HL-60 (cell line): ENCODE results near the gene DLX3.

ENCODE experiments used
- DNase-seq, 2 experiments: peaks; one replicate each; pipeline ENCODE4 v3.0.0-alpha.2; 2010 to 2020; ENCODE audit warnings: low read depth in 1 of 2, low spot score in 1 of 2
- H3K27ac ChIP-seq: fragments of 250-450 bp; sonication (Bioruptor Pico); replicated peaks from 2 replicates; pipeline ENCODE4 v1.5.1; 2020; ENCODE audit warnings: mild to moderate bottlenecking, moderate library complexity
- H3K27me3 ChIP-seq: fragments of 250-450 bp; sonication (Bioruptor Pico); 2 replicates; pipeline ENCODE4 v1.5.1; 2021; ENCODE audit warnings: mild to moderate bottlenecking, moderate library complexity; ENCODE audit not compliant: insufficient read depth, poor library complexity, severe bottlenecking
- H3K4me3 ChIP-seq: replicated peaks from 2 replicates; pipeline ENCODE4 v1.5.1; 2011; ENCODE audit warnings: mild to moderate bottlenecking, control low read depth, low read length; ENCODE audit not compliant: insufficient read depth
- GABPA ChIP-seq: IDR thresholded peaks from 2 replicates; pipeline ENCODE4 v1.6.1; 2012; ENCODE audit warnings: low read depth
- POLR2AphosphoS5 ChIP-seq: IDR thresholded peaks from 2 replicates; pipeline ENCODE4 v1.6.1; 2012; ENCODE audit warnings: low read depth
- SPI1 ChIP-seq: IDR thresholded peaks from 2 replicates; pipeline ENCODE4 v1.6.1; 2012; ENCODE audit warnings: low read depth, mild to moderate bottlenecking, borderline replicate concordance
- TF ChIP-seq, protein P1 (sequence below): IDR thresholded peaks from 2 replicates; pipeline ENCODE4 v1.6.1; 2012; ENCODE audit warnings: low read depth; ENCODE audit not compliant: insufficient replicate concordance
- TF ChIP-seq, protein P2 (sequence below): IDR thresholded peaks from one replicate; pipeline ENCODE4 v1.5.1; 2011; ENCODE audit warnings: low read length, control low read depth, inconsistent platforms; ENCODE audit not compliant: insufficient read depth

The DLX3 gene

DNA sequence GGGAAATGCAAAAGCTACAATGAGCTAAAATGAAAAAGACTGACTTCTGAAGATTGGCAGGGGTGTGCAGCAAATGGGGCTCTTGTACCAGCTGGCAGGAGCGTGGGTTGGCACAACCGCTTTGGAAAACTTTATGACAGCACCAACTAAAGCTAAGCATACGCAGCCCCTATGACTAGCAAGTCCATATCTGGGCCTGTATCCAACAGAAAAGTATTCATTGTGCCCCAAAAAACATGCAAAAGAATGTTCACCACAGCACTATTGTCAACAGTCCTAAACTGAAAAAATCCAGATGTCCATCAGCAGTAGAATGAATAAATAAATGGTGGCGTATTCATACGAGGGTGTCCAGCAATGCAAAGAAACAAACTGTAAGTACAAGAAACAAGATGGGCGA lies 38.3 kb upstream of the DLX3 start:
- Histone ChIP-seq H3K27ac (no peak overlapping the region), H3K4me3 (no peak overlapping the region), H3K27me3 (peaks cover 7% of the 10 kb centered on the region)
- TF ChIP-seq SPI1 (no peak), POLR2AphosphoS5 (no peak), GABPA (no peak)
- TF ChIP-seq, protein P1, sequence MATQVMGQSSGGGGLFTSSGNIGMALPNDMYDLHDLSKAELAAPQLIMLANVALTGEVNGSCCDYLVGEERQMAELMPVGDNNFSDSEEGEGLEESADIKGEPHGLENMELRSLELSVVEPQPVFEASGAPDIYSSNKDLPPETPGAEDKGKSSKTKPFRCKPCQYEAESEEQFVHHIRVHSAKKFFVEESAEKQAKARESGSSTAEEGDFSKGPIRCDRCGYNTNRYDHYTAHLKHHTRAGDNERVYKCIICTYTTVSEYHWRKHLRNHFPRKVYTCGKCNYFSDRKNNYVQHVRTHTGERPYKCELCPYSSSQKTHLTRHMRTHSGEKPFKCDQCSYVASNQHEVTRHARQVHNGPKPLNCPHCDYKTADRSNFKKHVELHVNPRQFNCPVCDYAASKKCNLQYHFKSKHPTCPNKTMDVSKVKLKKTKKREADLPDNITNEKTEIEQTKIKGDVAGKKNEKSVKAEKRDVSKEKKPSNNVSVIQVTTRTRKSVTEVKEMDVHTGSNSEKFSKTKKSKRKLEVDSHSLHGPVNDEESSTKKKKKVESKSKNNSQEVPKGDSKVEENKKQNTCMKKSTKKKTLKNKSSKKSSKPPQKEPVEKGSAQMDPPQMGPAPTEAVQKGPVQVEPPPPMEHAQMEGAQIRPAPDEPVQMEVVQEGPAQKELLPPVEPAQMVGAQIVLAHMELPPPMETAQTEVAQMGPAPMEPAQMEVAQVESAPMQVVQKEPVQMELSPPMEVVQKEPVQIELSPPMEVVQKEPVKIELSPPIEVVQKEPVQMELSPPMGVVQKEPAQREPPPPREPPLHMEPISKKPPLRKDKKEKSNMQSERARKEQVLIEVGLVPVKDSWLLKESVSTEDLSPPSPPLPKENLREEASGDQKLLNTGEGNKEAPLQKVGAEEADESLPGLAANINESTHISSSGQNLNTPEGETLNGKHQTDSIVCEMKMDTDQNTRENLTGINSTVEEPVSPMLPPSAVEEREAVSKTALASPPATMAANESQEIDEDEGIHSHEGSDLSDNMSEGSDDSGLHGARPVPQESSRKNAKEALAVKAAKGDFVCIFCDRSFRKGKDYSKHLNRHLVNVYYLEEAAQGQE, result no peak
- TF ChIP-seq, protein P2, sequence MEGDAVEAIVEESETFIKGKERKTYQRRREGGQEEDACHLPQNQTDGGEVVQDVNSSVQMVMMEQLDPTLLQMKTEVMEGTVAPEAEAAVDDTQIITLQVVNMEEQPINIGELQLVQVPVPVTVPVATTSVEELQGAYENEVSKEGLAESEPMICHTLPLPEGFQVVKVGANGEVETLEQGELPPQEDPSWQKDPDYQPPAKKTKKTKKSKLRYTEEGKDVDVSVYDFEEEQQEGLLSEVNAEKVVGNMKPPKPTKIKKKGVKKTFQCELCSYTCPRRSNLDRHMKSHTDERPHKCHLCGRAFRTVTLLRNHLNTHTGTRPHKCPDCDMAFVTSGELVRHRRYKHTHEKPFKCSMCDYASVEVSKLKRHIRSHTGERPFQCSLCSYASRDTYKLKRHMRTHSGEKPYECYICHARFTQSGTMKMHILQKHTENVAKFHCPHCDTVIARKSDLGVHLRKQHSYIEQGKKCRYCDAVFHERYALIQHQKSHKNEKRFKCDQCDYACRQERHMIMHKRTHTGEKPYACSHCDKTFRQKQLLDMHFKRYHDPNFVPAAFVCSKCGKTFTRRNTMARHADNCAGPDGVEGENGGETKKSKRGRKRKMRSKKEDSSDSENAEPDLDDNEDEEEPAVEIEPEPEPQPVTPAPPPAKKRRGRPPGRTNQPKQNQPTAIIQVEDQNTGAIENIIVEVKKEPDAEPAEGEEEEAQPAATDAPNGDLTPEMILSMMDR, result no peak
- DNase-seq, result no peak

DNA sequence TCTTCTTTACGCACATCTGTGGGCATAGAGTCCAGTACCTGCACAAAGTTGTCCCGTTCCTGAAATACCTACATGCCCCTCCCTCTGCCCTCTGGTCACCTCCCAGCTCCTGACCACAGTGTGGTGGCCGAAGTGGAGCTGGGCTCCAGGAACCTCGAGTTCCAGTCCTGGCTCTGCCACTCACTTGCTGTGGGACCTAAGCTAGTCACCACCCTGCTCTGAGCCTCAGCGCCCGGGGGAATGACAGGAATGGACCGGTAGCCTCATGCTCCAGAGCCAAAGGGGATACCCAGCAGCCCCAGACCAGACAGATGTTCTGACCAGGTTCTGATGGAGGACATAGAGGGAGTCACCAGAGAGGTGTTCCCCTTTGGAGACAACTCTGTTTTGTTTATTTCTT lies 34.2 kb upstream of the DLX3 start:
- Histone ChIP-seq H3K4me3 (no peak overlapping the region), H3K27me3 (peaks cover 18% of the 10 kb centered on the region), H3K27ac (no peak overlapping the region)
- no peak for DNase-seq
- TF ChIP-seq GABPA (no peak), SPI1 (no peak), POLR2AphosphoS5 (no peak)
- TF ChIP-seq, protein P1, result no peak
- TF ChIP-seq, protein P2, result no peak

DNA sequence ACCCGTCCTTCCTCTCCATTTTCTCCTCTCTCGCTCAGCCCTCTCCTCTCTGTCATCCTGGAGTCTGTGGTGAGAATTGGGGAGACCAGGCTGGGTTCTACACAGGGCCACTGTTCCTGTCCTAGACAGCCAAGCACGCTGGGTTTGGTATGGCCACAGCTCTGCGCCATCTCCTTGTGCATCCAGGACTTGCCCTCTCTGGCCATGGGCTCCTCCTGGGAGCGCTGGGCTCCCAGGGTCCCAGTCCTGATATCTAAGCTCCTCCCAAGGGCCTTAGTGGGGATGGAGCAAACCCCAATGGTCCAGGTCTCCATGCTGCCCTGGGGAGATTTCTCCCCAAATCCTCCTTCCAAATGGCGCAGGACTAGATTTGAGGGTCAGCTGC lies 33.7 kb upstream of the DLX3 start:
- H3K27ac ChIP-seq, result no peak overlapping the region
- TF ChIP-seq POLR2AphosphoS5, result no peak
- TF ChIP-seq, protein P1, result no peak
- TF ChIP-seq, protein P2, result no peak
- TF ChIP-seq SPI1, result no peak
- no peak for TF ChIP-seq GABPA
- DNase-seq, result no peak
- no peak overlapping the region for H3K4me3 ChIP-seq
- peaks cover 17% of the 10 kb centered on the region for H3K27me3 ChIP-seq
